Measurements from ENCODE around the gene DDX54. TPM values are rescaled to one million over a fixed set of nuclear protein-coding genes. Genes with fewer than 3 reads are reported as not detected.

Gene DDX54
- total RNA-seq, 2 donors from 2014 or later: 27.3 to 84.2 TPM

GRCh38 chr12:113167868-113168267 lies 17.4 kb downstream of the DDX54 start:
- no peak for ATAC-seq (ENCODE audit: insufficient number of reproducible peaks, low FRiP score, low read depth)

DNA sequence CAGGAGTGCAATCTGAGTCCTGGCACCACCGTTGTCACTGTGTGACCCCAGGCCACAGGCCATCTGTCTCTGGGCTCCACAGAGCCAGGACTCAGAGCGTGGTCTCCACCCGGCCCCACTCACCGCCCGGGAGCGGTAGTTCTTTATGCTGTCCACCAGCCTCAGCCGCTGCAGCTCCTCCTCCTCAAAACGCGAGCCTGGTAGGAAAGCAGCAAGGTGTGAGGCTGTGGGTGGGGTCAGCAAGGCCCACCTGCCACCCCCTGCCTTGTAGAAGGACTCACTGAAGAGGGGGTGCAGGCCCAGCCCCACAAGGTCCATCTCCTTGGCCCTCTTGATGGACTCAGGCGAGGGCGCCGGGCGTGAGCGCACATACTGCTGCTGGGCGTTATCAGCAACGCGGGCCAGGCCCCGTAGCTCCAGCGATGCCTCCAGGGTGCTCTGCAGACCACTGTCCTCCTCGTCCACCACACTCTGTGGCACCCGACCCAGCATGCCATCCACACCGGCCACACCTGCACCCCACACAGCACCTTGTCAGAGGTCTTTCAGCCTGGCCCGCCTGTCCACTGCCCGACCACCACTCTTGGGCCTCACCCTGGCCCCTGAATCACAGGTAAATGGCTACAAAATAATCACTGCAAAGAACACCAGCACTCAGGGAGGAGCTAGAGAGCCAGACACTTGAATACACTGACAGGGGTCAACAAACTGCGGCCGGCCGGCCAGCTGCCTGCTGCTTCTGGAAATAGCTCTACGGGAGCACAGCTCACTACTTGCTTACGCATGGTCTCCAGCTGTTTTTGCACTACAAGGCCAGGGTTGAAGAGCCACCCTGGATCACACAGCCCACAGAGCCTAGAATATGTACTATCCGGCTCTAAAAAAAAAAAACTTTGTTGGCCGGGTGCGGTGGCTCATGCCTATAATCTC lies 19.5 kb downstream of the DDX54 start:
- H3K4me1 ChIP-seq (ENCODE audit: control insufficient read depth in 1 of 2, low read depth in 2 of 2): no peaks in the 10 kb centered on the region
- no peaks in the 10 kb centered on the region for H3K27me3 ChIP-seq (replicated peaks; ENCODE audit: insufficient read depth)
- DNase-seq (ENCODE audit: low spot score) (no peak), ATAC-seq (ENCODE audit: insufficient number of reproducible peaks, low FRiP score, low read depth) (no peak)
- H3K36me3 ChIP-seq: peaks cover 80% of the 10 kb centered on the region
- TF ChIP-seq, protein P1, sequence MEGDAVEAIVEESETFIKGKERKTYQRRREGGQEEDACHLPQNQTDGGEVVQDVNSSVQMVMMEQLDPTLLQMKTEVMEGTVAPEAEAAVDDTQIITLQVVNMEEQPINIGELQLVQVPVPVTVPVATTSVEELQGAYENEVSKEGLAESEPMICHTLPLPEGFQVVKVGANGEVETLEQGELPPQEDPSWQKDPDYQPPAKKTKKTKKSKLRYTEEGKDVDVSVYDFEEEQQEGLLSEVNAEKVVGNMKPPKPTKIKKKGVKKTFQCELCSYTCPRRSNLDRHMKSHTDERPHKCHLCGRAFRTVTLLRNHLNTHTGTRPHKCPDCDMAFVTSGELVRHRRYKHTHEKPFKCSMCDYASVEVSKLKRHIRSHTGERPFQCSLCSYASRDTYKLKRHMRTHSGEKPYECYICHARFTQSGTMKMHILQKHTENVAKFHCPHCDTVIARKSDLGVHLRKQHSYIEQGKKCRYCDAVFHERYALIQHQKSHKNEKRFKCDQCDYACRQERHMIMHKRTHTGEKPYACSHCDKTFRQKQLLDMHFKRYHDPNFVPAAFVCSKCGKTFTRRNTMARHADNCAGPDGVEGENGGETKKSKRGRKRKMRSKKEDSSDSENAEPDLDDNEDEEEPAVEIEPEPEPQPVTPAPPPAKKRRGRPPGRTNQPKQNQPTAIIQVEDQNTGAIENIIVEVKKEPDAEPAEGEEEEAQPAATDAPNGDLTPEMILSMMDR (IDR thresholded peaks at IDR 0.05): no peak
- no peak overlapping the region for H3K4me3 ChIP-seq
- H3K27ac ChIP-seq: no peak overlapping the region
- no peaks in the 10 kb centered on the region for H3K9me3 ChIP-seq

More at GRCh38 chr12:113167868-113168267, 17.4 kb downstream of the DDX54 start:
- Histone ChIP-seq H3K27ac (no peak overlapping the region), H3K27me3 (replicated peaks; ENCODE audit: insufficient read depth) (no peaks in the 10 kb centered on the region), H3K4me3 (no peak overlapping the region), H3K4me1 (ENCODE audit: control insufficient read depth in 1 of 2, low read depth in 2 of 2) (no peaks in the 10 kb centered on the region), H3K9me3 (no peaks in the 10 kb centered on the region), H3K36me3 (peaks cover 88% of the 10 kb centered on the region)
- TF ChIP-seq, protein P1 (IDR thresholded peaks at IDR 0.05): no peak
- DNase-seq (ENCODE audit: low spot score): no peak

- Histone ChIP-seq H3K4me1 (ENCODE audit: control insufficient read depth in 1 of 2, low read depth in 2 of 2) (no peaks in the 10 kb centered on the region), H3K4me3 (no peak overlapping the region), H3K9me3 (no peaks in the 10 kb centered on the region), H3K27me3 (replicated peaks; ENCODE audit: insufficient read depth) (no peaks in the 10 kb centered on the region), H3K27ac (no peak overlapping the region), H3K36me3 (peaks cover 78% of the 10 kb centered on the region)
- TF ChIP-seq, protein P1 (IDR thresholded peaks at IDR 0.05): no peak
- ATAC-seq (ENCODE audit: insufficient number of reproducible peaks, low FRiP score, low read depth): no peak
- no peak for DNase-seq (ENCODE audit: low spot score)
Observed at GRCh38 chr12:113164014-113164413, 21.3 kb downstream of the DDX54 start.

- no peak for DNase-seq (ENCODE audit: low spot score)
- TF ChIP-seq, protein P1 (IDR thresholded peaks at IDR 0.05): no peak
- H3K4me3 ChIP-seq: no peak overlapping the region
- H3K27ac ChIP-seq: no peak overlapping the region
- peaks cover 77% of the 10 kb centered on the region for H3K36me3 ChIP-seq
- H3K4me1 ChIP-seq (ENCODE audit: control insufficient read depth in 1 of 2, low read depth in 2 of 2): no peaks in the 10 kb centered on the region
- ATAC-seq (ENCODE audit: insufficient number of reproducible peaks, low FRiP score, low read depth): no peak
- no peaks in the 10 kb centered on the region for H3K9me3 ChIP-seq
- no peaks in the 10 kb centered on the region for H3K27me3 ChIP-seq (replicated peaks; ENCODE audit: insufficient read depth)
Observed at GRCh38 chr12:113163030-113163360, 22.3 kb downstream of the DDX54 start.

- Histone ChIP-seq H3K4me1 (ENCODE audit: control insufficient read depth in 1 of 2, low read depth in 2 of 2) (no peaks in the 10 kb centered on the region), H3K27ac (no peak overlapping the region), H3K36me3 (peaks cover 78% of the 10 kb centered on the region), H3K9me3 (no peaks in the 10 kb centered on the region), H3K4me3 (no peak overlapping the region), H3K27me3 (replicated peaks; ENCODE audit: insufficient read depth) (no peaks in the 10 kb centered on the region)
- TF ChIP-seq, protein P1 (IDR thresholded peaks at IDR 0.05): no peak
- ATAC-seq (ENCODE audit: insufficient number of reproducible peaks, low FRiP score, low read depth): no peak
- no peak for DNase-seq (ENCODE audit: low spot score)
Observed at GRCh38 chr12:113162102-113163029, 22.9 kb downstream of the DDX54 start.

Data from thoracic aorta (tissue), 2 donors.